Measurements from ENCODE around the gene SPRYD3.
"Not testable (repeated sequence)": the region's sequence is repeated elsewhere in the genome, so short reads cannot be mapped to it uniquely, and the experiment has no call there.

Gene SPRYD3

DNA sequence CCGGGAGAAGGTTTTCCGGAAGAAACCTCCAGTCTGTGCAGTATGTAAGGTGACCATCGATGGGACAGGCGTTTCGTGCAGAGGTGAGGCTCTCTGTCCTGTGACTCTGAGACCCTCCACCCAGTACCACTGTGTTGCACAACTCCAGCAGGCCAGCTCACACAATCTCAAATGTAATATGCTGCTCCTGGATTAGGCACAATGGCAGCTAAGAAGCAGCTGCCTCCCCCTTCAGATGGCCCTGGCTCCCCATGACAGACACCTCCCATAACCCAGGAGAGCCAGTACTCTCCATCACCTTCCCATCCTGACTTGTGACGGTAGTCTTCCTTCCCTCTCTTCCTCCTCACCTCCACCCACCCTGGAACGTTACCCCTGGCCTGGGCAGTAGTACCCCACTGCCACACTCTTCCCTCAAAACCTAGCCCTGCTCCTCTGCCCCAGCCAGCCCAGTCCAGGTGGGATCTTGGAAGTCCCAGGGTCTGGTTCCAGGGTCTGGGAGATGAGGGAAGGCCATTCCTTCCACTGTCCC, 27.2 kb downstream of the SPRYD3 start:
- DNase-seq (ENCODE audit: low read depth) = no peak

DNA sequence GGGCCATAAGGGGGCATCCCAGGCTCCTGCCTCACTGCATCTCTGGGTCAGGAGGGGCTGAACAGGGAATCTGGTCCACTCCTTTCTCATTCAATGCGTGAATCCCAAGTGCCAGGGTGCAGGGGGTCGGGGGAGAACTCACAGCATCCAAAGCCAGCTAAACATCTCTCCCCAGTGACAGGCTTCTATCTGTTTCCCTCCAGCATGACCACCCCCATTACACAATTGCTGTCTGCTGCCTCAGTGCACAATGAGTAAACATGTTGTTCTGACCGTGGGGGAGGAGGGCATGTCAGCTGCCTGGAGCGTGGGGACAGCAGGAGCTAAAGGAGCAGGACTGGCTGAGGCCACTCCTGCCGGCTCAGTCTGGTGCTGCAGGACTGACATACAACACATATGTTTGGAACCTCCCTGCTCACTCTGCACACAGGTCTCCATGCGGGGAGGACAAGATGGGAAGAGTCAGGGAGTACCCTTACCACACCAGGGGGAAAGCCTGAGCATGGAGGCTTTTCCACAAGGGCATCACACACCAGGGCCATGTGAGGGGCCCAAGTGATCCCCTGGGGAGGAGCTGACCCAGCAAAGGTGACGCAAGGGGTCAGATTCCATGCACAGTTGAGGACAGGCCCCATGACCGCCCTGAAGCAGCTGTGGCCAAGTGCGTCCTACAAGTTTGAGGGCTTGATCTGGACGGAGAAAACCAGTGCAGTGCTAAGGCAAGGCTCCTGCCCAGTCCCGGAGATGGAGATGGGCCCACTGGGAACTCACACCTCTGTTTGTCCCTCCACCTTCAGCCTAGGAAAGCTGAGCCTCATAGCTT, 27.9 kb downstream of the SPRYD3 start:
- peak; percentile 63 for DNase-seq (ENCODE audit: low read depth)

DNA sequence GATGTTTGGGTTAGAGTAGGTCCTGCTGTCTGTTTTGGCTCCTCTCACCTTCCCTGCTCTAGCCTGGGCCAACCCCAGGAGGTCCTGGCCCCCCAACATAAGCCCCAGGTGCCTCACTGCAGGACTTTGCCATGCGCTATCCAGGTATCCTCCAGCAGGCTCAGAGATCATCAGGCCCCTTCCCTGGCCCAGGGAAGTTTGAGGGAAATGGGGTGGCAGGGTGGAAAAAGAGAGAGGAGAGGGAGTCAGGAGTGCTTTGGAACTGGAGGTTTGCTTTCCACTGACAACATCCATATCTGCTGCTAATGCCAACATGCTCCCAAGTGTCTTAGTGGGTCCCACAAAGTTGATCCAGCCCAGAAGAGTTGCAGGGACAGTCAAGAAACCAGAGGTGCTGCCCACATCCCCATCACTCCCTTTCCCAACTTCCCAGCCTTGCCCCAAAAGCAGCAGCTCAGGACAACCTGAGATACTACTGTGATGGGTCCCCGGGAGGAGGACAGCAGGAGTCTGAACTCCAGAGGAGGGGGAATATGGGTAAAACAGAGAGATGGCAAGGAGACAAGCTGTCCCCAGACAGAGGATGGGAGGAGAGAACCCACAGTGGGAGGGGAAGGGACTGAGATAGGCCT, 28.6 kb downstream of the SPRYD3 start:
- DNase-seq (ENCODE audit: low read depth) = no peak

DNA sequence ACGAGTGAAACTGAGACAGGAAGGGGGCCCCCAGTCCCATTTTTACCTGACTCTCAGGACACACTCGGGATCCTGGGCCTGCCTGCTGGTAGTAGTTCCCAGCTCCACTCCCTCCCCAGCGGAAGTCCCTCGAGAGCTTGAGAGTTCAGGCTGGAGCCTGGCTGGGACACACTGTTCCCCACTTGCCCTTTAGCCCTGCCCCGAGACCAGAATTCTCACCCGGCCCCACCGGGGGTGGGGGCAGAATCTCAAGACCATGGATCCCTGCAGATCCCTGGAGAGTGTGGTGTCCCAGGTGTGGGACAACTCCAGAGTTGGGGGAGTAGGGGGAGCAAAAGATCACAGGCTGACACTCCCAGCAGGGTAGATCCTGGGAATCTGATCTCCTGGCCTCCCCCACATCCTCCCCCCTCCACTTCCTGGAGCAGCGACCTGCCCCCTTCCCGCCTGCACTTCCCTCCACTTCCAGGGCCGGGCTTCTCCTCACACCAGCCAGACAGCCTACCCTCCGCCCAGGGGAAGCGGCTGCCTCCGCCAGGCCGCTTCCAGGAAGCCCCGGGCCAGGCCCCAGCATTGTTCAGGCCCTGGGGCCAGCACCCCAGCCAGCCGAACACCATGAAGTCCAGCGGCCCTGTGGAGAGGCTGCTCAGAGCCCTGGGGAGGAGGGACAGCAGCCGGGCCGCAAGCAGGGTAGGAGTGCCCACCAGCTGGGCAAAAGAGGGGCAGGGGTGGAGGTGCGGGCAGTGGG, 29.4 kb downstream of the SPRYD3 start, which contains the start of gene TNS2:
Gene TNS2 (plus strand): TSS at position 495 of the 748 bp plus-strand sequence. CDS start 121 bp downstream, at position 616.
- no peak for DNase-seq (ENCODE audit: low read depth)

DNA sequence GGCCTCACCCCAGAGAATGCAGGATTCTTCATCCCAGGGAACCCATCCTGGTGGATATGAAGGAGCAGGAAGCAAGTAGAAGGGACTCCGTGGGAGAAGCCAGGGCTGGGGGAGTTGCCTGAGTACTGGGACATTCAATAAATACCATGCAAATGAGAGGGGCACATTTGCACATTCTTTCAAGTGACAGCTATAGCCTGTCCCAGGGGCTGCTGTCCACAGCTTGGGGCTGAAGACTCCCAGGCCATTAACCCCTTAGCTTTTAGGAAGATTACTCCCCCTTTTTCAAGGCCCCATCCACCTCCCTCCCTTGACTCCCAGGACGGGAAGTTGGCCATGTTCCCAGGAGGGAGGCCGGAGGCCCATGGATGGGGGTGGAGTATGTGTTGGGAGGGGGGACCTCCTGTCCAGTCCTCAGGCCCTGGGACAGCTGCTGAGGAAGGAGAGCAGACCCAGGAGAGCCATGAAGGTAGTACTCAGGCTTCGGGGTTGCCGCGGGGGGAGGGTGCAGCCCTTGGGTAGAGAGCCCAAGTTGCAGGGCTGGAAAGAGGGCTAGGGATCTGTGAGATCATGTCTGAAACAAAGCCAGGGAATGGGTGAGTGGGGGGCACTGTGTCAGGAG, 30.3 kb downstream of the SPRYD3 start:
- no peak for DNase-seq (ENCODE audit: low read depth)

DNA sequence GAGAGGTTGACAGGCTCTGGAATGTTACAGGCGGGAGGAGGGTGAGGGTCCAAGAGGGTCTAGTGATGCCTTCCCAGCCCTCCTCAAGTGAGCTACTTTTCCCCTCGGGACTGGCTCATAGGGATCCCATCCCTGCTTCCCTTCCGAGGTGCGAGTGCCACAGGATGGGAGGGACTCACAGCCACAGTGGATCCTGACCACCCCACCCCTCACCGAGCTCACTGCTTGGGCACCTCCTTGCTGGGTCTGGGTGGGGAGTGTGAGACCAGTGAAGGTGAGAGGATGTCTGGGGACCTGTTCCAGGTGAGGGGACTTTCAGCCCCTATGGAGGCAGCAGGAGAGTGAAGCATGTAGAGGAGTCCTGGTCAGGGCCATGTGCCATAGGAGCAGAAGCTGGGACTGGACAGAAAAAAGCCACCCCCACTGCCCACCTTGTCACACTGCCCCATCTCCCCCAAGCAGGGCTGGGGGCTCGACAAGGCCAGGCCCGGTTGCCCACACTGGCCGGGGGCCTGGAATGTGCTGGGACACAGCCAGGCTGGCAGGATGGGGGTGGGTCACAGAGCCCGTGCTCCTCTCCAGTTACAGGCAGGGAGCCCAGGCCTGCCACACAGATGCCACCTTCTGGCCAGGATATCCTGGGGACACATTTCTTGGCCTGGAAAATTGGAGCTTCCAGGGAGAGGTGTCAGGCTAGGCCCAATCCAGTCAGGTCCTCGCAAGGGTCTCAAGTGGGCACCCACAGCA, 31.0 kb downstream of the SPRYD3 start:
- DNase-seq (ENCODE audit: low read depth) = no peak

DNA sequence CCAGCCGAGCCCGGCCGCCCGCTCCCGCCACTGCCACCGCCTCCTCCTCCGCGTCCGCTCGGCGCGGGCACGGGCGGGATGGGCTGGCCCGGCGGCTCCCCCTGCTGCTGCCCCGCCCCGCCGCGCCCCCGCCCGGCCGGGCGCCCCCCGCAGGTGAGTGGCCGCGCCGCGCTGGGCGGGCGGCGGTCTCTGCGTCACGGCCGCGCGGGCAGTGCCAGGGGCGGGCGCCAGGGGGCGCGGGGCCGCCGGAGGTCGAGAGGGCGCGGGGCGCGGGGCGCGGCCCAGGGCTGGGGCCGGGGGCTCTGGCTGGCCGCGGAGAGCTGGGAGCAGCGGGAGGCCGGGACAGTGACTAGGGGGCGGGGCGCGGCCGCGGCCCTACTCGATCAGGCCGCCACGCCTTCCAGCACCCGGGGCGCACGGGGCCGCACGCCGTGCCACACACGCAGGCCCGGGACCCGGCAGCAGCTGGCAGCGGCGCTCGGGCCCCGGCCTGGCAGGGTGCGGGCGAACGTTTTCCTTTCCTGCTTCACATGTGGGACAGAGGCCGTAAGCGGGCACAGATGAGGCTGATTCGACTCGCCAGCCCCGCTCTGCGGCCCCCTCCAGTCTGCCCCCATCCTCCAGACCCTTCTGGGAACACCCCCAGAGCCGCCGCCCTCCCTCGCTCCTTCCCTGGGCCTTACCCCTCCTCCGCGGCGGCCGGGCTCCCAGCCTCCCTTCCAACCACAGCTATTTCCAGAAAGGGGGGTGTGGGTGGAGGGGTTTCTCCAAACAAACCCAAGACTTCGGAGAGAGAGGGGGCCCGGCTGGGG, 31.8 kb downstream of the SPRYD3 start:
- DNase-seq (ENCODE audit: low read depth) = peak; percentile 63

DNA sequence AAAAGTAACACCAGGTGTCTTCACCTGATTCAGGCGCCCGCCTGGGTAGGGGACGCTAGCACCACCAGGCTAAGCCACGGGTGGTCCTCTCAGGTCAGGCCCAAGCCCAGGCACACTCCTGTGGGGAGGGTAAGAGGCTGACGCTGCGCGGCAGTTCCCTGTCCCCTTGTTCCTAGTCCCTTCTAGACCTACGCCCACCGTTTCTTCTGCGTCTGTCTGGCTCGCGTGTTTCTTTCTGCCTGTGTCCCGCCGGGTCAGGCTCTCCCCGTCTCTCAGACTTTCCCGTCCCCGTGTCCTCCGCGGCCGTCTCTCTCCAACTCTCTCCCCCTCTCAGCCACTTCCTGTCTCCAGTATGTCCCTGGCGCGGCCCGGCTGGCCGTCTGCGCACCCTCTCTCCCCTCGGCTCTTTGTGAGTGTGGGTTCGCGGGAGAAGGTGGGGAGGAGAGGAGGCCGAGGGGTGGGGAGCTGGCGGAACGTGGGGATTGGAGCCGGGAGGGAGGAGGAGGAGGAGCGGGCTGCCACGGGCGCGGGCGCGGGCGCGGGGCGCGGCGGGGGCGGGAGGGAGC, 32.5 kb downstream of the SPRYD3 start:
- peak; percentile 81 for DNase-seq (ENCODE audit: low read depth)

DNA sequence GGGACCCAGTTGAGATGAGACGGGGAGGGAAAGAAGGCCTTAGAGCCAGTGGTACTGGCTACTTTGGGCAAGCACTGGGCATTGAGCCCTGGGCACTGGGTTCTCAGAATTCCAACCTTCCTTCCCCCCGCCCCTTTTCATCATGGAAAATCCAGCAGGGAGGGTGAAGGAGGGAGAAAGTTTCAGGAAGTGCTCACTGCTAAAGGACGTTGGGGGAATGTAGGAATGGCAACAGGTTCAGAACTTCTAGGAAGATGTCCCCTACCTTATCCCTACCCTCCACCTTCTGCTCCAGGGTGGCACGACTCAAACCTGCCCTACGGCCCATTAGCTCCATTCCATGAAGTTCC, 33.5 kb downstream of the SPRYD3 start:
- DNase-seq (ENCODE audit: low read depth) = no peak

DNA sequence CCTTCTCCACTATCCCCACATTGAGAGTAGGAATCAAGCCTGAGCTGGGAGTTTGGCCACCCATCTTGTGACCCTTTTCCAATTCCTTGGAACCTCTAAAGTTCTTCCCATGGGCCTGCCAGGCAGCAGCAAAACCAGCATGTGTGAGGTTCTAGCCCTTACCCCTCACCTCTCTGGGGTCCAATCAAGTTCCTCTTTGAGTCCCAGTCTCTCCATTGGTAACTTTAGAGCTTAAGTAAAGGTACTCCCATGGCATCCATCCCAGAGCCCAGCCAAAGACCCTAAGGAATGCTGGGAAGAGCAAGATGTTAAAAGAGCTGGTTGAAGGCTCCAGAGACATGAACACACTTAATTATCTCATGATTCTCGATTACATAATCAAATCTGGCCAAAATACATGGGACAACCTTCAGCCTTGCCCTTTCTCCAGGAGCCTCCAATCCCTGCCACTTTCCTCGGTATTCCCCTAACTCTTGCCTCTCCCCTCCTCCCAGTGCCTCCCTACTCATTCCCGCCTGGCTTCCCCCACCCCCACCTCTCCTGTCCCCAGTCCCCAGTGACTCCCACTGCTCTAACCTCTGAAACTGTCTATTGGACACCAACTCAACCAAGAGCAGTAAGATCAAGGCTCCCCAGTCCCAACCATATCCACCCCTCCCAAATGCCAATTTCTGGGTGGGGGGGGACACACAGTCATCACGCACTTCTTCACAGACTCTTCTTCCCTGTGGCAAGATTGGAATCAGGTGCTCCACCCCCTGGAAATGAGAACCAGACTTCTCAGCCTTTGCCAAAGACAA, 34.1 kb downstream of the SPRYD3 start:
- no peak for DNase-seq (ENCODE audit: low read depth)

DNA sequence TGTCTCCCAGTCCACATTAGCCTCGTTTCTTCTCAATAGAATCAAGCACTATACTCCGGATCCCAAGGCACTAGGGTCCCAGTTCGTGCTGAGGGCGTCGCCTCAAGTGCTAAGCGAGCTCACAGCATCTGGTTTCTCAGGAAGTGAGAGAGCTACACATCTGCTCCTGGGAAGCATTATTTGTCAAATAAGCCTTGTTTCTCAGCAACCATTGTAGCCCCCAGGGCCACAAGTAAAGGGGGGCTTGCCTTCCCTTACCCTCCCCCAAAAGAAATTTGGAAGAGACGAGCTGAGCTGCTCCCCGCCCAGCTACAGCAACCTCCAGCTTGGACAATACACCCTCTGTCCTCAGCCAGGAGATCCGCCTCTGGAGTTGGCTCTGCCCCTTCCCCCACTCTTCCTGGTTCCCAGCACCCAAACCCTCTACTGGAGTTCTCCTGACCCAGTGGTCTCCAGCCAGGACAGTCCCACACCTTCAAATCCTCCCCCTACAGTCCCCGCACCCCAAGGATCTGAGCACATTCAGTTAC, 35.1 kb downstream of the SPRYD3 start:
- DNase-seq (ENCODE audit: low read depth) = no peak

DNA sequence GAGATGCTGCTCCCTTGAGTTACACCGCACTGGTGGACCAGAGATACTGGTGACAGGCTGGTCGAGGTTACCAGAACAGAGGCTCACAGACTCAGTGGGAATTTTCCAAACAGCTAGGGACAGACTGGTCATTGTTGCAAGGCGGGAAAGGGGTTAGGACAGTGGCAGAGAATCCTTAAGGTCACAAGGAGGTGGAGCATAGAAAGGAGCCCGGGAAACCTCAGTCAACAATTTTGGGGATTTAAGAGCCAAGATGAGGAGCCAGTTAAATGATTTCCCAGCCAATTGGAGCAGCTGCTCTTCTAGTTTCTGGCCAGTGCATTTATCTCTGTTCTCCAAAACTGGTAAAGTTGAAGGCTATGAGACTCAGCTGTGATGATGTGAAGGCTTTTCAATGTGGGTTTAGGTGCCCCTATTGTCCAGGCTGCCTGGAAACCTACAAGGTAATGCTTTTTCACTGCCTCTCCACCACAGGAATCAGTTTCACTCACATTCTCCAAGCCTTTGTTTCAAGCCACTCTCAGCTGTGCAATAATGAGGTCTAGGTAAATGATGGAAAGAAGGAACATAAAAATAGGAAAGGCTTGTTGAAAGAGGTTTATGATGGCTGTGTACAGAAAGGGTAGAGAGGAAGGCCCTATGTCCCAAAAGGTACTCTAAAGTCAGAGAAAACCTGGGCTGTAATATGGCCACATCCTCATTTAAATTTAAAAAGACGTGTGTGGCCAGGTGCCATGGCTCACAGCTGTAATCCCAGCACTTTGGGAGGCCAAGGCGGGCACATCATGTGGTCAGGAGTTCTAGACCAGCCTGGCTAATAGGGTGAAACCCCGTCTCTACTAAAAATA, 36.4 kb downstream of the SPRYD3 start:
- DNase-seq (ENCODE audit: low read depth) = no peak

DNA sequence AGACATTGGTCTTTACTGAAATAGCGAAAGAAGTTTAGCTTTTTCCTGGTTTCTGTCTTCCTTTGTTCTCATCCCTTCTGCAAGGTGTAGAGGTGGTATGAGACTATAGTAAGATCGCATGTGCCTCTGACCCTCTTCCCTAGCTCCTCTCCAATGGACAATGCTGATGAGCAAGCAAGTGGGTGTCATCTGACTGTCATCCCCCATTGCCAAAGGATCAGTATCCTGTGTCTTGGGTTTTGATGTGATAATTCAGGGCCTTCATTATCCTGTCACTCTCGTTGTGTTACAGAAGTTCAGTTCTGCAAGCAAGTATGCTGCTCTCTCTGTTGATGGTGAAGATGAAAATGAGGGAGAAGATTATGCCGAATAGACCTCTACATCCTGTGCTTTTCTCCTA, 39.3 kb downstream of the SPRYD3 start:
- no peak for DNase-seq (ENCODE audit: low read depth)

DNA sequence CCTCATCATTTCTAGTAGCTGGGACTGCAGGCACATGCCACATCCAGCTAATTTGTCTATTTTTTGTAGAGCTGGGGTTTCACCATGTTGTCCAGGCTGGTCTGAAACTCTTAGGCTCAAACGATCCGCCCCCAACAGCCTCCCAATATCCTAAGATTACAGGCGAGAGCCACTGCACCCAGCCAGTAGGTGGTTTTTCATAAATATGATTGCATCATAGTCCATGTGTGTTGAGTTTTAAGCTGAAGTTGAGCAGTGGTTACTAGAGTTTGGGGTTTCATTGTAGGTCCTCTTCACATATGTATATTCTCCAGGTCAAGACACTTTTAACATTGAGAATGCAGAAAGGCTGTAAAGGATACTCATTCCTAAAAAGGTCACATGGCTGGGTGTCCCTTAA, 42.4 kb downstream of the SPRYD3 start:
- DNase-seq (ENCODE audit: low read depth) = no peak

DNA sequence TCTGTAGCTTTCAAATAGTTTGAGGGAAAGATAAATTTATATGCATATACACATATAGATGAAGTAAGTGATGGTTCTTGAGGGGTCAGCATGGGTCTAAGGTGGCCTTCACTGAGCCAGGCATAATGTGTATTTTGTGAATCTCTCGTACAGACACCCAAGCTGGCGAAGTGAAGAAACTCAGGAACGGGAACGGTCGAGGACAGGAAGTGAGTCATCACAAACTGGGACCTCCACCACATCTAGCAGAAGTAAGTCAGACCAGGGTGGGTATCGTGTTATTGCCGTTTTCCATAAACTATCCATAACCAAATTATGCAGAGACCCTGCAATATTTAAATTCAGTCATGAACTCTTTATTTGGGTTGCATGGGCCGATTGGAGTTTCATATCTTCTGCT, 44.7 kb downstream of the SPRYD3 start:
- no peak for DNase-seq (ENCODE audit: low read depth)

DNA sequence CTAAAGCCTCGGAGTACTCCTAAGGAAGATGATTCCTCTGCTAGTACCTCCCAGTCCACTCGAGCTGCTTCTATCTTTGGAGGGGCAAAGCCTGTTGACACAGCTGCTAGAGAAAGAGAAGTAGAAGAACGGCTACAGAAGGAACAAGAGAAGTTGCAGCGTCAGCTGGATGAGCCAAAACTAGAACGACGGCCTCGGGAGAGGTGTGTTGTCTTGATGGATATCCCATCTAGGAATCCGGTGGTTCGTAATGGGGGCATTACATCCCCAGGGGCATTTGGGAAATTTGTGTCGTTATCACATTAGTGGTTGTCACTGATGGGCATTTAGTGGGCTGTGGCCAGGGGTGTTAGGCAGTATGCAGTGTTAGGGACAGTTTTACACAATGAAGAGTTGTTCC, 45.4 kb downstream of the SPRYD3 start:
- DNase-seq (ENCODE audit: low read depth) = not testable (repeated sequence)

DNA sequence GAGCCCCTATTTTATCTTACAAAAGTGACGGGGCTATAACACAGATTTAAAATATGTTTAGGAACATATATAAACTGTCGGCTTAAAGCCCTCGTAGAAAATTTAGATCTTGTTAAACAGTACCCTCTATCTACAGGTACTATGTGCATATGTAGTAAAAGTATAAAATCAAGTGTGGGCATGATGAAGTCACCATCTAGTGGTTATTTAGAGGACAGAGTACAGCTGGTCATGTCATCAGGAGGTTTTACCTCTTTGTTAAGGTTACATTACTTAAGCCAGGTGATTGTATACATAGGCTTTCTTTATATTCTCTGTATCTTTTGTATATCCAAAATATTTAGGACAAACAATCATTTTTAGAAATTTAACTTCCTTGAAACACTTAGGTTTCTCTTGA, 47.6 kb downstream of the SPRYD3 start:
- no peak for DNase-seq (ENCODE audit: low read depth)

DNA sequence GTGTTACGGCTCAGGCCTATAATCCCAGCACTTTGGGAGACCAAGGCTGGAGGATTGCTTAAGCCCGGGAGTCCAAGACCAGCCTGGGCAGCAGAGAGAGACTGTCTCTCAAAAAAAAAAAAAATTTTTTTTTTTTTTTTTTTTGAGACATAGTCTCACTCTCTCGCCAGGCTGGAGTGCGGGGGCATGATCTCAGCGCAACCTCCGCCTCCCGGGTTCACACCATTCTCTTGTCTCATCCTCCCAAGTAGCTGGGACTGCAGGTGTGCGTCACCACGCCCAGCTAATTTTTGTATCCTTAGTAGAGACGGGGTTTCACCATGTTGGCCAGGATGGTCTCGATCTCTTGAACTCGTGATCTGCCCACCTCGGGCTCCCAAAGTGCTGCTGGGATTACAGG, 52.2 kb downstream of the SPRYD3 start:
- not testable (repeated sequence) for DNase-seq (ENCODE audit: low read depth)
